ENCODE measurements around the gene SNX4. TPM values are rescaled to one million over a fixed set of nuclear protein-coding genes. Genes with fewer than 3 reads are reported as not detected.

The SNX4 gene
- total RNA-seq, 4 donors from 2014 or later = 35.8 to 85.5 (median 50.9) TPM

DNA sequence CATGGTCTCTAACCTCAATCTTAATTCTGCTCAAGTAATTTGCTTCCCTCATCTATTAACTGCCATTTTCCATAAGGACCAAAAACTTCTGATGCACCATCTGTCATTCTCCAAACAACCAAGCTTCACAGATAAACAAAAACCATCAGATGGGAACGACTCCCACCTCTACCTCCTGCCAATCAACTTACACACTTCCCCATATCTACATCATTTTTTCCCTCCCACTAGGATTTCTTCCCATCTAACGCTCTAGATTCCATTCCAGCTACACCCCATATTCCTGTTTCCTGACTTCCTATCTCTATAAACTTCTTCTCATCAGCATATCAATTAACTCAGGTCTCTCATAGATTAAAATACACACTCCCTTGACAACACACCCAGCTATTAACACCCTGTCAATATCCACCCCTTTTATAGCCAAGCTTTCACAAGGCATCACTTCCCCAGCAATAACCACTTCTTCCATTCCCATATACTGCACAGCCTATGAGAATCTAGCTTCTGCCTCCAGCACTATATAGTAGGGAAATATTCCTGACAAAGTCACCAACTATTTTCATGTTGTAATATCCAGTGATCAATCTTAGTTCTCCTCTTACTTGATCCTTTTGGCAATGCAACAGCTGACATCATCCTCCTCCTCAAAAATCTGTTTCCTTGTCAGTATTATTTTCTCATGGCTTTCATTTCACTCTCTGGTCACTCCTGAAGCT, 39.2 kb downstream of the SNX4 start:
- Histone ChIP-seq H3K27ac (no peak overlapping the region), H3K4me3 (no peak overlapping the region), H3K4me1 (peaks cover 0 to 17% (median 0%) of the 10 kb centered on the region in 3 donors), H3K36me3 (peaks cover 0 to 59% of the 10 kb centered on the region in 2 donors), H3K9me3 (no peaks in the 10 kb centered on the region), H3K27me3 (no peaks in the 10 kb centered on the region)
- ATAC-seq = no peak
- 60 to 74% methylated on average over 2 of the region's 2 CpGs for WGBS, 2 donors (ENCODE audit: low coverage in 1 of 2)
- TF ChIP-seq POLR2AphosphoS5 (IDR thresholded peaks at IDR 0.05) (no peak), POLR2A (IDR thresholded peaks at IDR 0.05) (no peak), EP300 (IDR thresholded peaks at IDR 0.05) (no peak)
- TF ChIP-seq, protein P1, sequence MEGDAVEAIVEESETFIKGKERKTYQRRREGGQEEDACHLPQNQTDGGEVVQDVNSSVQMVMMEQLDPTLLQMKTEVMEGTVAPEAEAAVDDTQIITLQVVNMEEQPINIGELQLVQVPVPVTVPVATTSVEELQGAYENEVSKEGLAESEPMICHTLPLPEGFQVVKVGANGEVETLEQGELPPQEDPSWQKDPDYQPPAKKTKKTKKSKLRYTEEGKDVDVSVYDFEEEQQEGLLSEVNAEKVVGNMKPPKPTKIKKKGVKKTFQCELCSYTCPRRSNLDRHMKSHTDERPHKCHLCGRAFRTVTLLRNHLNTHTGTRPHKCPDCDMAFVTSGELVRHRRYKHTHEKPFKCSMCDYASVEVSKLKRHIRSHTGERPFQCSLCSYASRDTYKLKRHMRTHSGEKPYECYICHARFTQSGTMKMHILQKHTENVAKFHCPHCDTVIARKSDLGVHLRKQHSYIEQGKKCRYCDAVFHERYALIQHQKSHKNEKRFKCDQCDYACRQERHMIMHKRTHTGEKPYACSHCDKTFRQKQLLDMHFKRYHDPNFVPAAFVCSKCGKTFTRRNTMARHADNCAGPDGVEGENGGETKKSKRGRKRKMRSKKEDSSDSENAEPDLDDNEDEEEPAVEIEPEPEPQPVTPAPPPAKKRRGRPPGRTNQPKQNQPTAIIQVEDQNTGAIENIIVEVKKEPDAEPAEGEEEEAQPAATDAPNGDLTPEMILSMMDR (IDR thresholded peaks at IDR 0.05) = no peak

DNA sequence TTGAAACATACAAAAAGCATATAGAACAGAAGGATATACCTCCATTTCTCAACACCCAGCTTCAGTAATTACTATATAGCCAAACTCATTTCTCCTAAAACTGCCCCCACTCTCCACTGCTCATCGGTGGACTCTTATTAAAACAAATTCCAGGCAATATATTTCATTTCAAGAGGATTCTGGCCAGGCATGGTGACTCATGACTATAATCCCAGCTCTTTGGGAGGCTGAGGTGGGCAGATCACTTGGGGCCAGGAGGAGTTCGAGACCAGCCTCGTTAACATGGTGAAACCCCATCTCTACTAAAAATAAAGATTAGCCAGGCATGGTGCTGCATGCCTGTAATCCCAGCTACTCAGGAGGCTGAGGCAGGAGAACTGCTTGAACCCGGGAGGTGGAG, 40.9 kb downstream of the SNX4 start:
- H3K36me3 ChIP-seq = peaks cover 0 to 58% of the 10 kb centered on the region in 2 donors
- no peaks in the 10 kb centered on the region for H3K9me3 ChIP-seq
- no peak overlapping the region for H3K4me3 ChIP-seq
- 75 to 87% methylated on average over 1 to 2 of the region's 4 CpGs for WGBS, 2 donors (ENCODE audit: low coverage in 1 of 2)
- no peaks in the 10 kb centered on the region for H3K27me3 ChIP-seq
- no peak for ATAC-seq
- H3K27ac ChIP-seq = no peak overlapping the region
- TF ChIP-seq POLR2AphosphoS5 (IDR thresholded peaks at IDR 0.05) = no peak
- TF ChIP-seq, protein P1 (IDR thresholded peaks at IDR 0.05) = no peak
- TF ChIP-seq EP300 (IDR thresholded peaks at IDR 0.05) = no peak
- TF ChIP-seq POLR2A (IDR thresholded peaks at IDR 0.05) = no peak
- peaks cover 0 to 17% (median 0%) of the 10 kb centered on the region in 3 donors for H3K4me1 ChIP-seq

DNA sequence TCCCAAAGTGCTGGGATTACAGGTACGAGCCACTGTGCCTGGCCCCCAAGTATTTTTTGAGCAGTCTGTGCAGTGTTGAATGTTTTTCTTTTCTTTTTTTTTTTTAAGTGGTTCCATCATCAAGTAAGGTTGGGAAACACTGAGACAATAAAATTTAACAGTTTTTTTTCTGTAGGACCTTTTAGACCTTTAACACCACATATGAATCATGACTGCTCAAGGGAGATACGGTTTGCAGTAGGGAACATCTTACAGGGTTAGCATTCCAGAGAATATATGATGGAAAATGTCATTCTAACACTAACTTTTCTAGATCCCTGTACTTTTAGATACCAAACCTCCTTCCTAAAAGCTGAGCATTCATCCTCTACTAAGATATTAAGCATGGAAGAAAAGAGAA, 41.7 kb downstream of the SNX4 start:
- peaks cover 0 to 9% (median 0%) of the 10 kb centered on the region in 3 donors for H3K4me1 ChIP-seq
- H3K9me3 ChIP-seq = no peaks in the 10 kb centered on the region
- H3K4me3 ChIP-seq = no peak overlapping the region
- no peaks in the 10 kb centered on the region for H3K27me3 ChIP-seq
- no peak overlapping the region for H3K27ac ChIP-seq
- no peak for ATAC-seq
- 76 to 85% methylated on average over 2 of the region's 2 CpGs for WGBS, 2 donors (ENCODE audit: low coverage in 1 of 2)
- no peak for TF ChIP-seq EP300 (IDR thresholded peaks at IDR 0.05)
- no peak for TF ChIP-seq POLR2AphosphoS5 (IDR thresholded peaks at IDR 0.05)
- no peak for TF ChIP-seq POLR2A (IDR thresholded peaks at IDR 0.05)
- TF ChIP-seq, protein P1 (IDR thresholded peaks at IDR 0.05) = no peak
- peaks cover 0 to 65% of the 10 kb centered on the region in 2 donors for H3K36me3 ChIP-seq

DNA sequence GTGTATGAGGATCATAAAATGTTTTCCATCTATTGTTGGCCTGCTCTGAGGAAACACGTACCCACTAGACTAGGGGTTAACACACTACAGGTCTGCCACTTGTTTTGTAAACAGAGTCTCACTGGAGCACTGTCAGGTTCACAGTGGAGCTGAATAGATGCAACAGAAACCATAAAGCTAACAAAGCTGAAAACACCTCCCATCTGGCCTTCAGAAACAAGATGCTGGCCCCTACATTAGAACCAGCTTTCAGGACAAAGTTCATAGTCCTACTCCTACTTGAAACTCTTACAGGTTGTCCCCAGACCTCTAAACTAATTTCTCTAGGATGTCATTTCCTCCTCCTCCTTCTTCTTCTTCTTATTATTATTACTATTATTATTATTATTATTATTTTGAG, 42.3 kb downstream of the SNX4 start:
- WGBS, 2 donors (ENCODE audit: low coverage in 1 of 2) = 67 to 86% methylated on average over 1 of the region's 1 CpG
- TF ChIP-seq POLR2A (IDR thresholded peaks at IDR 0.05) (no peak), EP300 (IDR thresholded peaks at IDR 0.05) (no peak), POLR2AphosphoS5 (IDR thresholded peaks at IDR 0.05) (no peak)
- TF ChIP-seq, protein P1 (IDR thresholded peaks at IDR 0.05) = no peak
- H3K9me3 ChIP-seq = no peaks in the 10 kb centered on the region
- H3K4me3 ChIP-seq = no peak overlapping the region
- ATAC-seq = no peak
- peaks cover 0 to 6% (median 0%) of the 10 kb centered on the region in 3 donors for H3K4me1 ChIP-seq
- H3K27ac ChIP-seq = no peak overlapping the region
- no peaks in the 10 kb centered on the region for H3K27me3 ChIP-seq
- peaks cover 0 to 72% of the 10 kb centered on the region in 2 donors for H3K36me3 ChIP-seq

DNA sequence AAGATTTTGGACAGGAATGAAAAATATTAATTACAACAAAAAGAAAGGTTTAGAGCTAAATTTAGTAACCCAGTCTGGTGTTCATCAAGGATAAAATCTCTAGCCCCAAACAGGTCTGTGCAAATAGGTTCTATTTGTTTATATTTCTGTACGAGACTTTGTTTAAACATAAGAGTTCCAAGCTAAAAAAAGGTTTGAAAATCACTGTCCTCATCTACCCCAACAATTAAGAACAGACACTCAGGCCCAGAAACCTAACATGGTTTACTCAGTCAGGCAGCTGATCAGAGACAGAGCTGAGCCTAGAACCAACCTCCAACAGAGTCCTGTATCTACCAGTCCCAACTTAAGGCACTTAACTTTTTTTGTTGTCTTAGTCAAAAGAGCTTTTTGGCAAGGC, 49.3 kb downstream of the SNX4 start:
- peak; percentile 68 for ATAC-seq
- H3K9me3 ChIP-seq = no peaks in the 10 kb centered on the region
- H3K4me1 ChIP-seq = peaks cover 0 to 22% (median 0%) of the 10 kb centered on the region in 3 donors
- H3K27me3 ChIP-seq = no peaks in the 10 kb centered on the region
- H3K4me3 ChIP-seq = no peak overlapping the region
- peak overlapping the region; percentile 54 to 69 (median 56) for H3K27ac ChIP-seq
- 29 to 36% methylated on average over 1 of the region's 1 CpG for WGBS, 2 donors (ENCODE audit: low coverage in 1 of 2)
- TF ChIP-seq POLR2AphosphoS5 (IDR thresholded peaks at IDR 0.05) = peak; percentile 44
- TF ChIP-seq EP300 (IDR thresholded peaks at IDR 0.05) = no peak
- H3K36me3 ChIP-seq = peaks cover 5 to 71% of the 10 kb centered on the region in 2 donors
